ENCODE measurements around the gene ZNF785.

DNA sequence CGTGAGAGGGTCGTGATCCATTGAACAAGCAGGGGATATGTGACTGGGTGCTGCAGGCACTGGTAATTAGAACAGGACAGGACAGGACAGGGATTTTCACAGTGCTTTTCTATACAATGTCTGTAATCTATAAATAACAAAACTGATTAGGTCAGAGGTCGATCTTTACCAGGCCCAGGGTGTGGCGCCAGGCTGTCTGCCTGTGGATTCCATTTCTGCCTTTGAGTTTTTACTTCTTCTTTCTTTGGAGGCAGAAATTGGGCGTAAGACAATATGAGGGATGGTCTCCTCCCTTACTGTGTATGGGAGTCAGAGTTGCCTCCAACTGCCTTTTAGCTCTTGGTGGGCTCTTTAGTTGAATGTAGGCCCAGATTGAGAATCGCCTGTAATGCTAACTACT lies 25.8 kb downstream of the ZNF785 start:
- no peak for TF ChIP-seq POLR2AphosphoS5 (IDR thresholded peaks at IDR 0.05; ENCODE audit: borderline replicate concordance, low read depth, low read length)
- TF ChIP-seq EZH2 (IDR thresholded peaks at IDR 0.05) = no peak

All from SK-N-MC (cell line).